Myocyte (in vitro differentiated cells): ENCODE data around the gene SPRR4. TPM values are rescaled to one million over a fixed set of nuclear protein-coding genes. Genes with fewer than 3 reads are reported as not detected.

Experiments used
- DNase-seq: peaks from one replicate; pipeline ENCODE4 v3.0.0-alpha.2; 2012; ENCODE audit warnings: low read depth
- polyA plus RNA-seq: library from polyadenylated mRNA; unstranded; fragments of >200 nt; gene quantifications from one replicate; pipeline ENCODE4 v1.2.1, GENCODE V29; 2012; ENCODE audit warnings: missing spikeins
- total RNA-seq: library from RNA; depleted of rRNA; stranded (reverse); fragments of >200 nt; gene quantifications from 2 replicates; pipeline ENCODE4 v1.2.3, GENCODE V29; 2014

The SPRR4 gene, protein sequence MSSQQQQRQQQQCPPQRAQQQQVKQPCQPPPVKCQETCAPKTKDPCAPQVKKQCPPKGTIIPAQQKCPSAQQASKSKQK
- not detected in 2 replicates for total RNA-seq
- not detected for polyA plus RNA-seq

DNA sequence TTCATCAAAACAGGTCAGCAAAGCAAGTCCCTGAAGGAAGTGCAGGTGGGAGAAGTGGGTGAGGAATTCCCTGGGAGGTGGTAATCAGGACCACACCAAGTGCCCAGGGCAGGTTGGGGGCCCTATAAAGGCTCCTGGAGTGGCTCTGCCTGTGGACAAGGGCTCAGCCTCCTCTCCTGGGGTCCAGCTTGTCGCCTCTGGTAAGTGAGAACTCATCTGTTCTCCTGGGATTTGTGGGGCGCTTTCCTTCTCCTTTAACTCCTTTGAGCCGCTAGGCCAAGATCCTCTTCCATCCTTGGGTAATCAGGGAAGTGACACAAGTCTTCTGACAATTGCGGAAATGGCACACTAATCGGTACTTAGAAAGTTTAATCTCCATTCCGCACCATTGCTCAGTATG, at the start of gene SPRR4:
Gene SPRR4, plus strand, starts transcription at position 154 of the 400 bp plus-strand sequence. CDS start 1,243 bp downstream, outside the sequence.
- no peak for DNase-seq

DNA sequence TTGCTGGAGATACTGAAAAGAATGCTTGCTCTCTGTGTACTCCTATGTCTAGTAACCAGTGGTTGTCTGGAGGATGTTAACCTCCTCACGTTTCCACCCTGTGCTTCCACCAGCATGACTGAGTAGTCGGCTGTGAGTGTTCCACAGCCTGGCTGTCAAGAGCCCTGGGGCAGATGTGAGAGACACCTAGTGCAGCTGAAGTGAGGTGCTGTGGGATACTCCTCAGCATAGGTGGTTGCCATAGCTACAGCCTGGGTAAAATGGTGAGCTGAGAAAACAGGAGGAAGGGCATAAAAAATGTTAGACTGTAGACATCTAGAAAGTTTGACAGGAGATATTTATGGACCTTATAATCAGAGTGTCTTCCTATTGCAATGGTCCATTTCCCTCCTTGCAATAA, 46.3 kb upstream of the SPRR4 start:
- DNase-seq = no peak

DNA sequence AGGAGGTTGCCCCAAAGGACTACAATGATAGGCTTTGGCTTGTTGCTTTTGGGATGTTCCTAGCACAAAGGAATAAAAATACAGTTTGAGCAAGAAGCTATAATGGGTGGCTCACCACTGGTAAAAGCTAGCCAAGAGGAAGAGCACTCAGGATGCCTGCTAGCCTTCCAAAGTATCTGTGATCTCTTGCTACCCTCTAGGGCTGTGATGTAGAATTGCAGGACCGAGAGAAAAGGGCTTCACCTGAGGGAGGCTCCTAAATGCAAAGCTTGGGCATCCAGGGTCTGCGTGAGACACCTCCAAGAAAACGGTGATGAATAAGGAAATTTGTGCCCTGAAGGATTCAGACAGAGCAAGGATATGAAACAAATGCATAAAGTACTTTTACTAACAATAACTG, 44.4 kb upstream of the SPRR4 start:
- DNase-seq = no peak

DNA sequence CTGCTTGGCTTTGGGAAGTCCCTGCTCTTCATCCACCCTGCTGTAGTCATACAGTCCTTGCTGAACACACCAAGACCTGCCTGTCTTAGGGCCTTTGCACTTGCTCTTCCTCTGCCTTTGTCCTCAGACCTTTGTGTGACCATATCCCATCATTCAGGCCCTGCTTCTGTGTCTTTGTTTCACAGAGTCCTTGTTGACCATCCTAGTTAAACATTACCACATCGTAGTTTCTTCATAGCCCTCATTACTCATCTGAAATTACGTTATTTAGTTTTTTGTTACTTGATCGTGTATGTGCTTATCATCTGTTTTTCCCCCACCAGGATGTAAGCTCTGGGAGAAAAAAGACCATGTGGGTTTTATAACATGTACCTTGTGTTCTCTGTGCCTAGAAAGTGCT, 41.8 kb upstream of the SPRR4 start:
- no peak for DNase-seq

DNA sequence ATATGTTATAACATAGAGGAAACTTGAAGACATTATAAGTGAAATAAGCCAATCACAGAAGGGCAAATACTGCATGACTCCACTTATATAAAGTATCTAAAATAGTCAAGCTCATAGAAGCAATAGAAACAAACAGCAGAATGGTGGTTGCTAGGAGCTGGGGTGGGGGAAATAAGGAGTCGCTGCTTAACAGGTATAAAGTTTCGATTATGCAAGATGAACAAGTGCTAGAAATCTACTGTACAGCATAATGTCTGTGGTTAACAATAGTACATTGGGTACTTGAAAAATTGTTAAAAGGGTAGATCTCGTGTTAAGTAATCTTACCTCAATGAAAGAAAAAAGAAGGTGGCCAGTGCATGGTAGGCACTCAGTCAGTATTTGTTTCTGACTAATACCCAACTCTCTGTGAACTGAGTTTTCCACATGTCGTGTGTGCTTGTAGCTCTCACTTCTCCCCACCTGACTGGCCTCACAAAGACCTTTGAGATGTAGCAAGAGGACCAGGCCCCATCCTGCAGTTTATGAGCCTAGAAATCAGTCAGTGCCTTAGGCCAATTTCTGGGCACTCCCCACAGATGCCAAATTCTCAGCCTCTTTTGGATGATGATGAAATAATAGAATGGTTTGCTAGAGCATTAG, 38.2 kb upstream of the SPRR4 start:
- no peak for DNase-seq

DNA sequence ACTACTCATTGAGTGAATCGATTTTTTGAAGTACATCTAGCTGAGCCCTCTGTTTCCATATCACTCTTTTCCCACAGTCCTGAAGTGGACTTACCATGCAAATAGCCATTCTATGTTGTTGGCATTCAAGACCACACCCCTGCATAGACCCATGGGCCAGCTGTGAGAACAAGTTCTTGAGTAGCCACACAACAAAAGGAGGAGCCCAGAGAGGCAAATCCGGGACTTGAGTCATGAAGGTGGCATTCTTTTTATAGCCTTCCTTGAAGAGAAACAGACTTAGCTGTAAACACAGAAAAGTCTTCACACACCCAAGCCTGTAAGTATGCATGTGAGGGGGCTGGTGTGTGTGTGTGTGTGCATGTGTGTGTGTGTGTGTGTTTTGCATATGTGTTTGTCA, 37.3 kb upstream of the SPRR4 start:
- no peak for DNase-seq

DNA sequence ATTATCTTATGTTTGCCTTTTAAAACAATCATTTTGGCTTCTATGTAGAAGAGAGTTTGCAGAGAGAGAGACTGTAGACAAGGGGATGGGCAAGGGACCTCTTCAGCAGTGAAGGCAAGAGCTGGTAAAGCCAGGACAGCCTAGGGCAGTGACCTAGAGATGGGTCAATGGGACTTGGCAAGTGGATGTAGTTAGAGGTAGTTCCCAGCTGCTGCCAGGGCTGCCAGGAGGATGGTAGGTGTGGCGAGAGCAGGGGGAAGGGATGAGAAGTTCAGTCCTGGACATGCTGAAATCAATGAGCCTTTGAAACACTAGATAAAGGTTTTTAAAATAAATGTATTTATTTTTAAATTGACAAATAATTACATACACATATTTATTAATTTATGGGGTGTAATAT, 29.8 kb upstream of the SPRR4 start:
- no peak for DNase-seq

DNA sequence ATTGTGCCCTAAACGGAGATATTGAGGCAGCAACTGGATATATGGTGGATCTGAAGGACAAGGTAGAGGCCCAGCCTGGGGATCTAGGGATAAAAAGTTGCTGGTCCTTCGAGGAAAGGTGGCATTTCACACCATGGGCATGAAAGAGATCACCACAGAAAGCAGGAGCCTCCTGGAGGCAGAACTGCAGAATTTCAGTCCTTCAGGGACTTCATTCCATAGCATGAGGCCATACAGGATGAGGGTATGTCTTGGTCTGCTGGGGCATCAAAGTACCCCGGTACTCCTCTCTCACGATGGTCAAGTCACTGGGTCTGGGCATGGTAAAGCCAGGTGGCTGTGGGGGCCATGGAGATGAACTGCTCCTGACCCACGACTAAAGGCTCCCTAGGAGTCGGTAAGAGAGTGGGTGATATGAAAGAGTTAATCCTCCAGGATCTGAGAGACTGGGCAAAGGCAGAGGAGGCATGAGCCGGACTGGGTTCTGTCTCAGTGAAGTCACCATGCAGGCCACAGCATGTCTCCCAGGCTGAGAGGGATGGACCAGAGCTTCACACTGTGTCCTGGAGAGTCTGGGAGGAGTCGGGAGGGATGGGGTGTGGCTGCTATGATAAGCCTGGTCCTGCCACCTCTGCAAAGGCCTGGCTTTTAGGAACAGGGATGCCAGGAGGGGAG, 29.3 kb upstream of the SPRR4 start:
- DNase-seq = no peak

DNA sequence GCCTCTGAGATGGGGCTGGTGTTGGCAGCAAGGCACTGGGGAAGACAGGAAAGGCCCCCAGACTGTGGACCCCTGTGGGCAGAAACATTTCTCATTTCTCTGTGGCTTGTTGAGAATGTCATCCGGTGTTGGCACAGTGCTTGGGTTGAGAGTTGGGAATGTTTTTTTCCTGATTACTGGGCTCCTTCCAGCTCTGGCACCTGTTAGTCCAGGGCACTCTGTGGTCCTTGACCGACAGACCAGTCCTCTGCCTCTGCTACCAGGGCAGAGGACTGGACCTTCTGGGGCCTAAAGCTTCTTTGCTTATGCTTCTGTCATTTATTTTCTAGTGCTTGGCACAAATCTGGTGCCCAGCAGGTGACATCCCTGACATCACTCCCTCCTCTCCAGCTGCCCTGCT, 28.3 kb upstream of the SPRR4 start:
- no peak for DNase-seq

DNA sequence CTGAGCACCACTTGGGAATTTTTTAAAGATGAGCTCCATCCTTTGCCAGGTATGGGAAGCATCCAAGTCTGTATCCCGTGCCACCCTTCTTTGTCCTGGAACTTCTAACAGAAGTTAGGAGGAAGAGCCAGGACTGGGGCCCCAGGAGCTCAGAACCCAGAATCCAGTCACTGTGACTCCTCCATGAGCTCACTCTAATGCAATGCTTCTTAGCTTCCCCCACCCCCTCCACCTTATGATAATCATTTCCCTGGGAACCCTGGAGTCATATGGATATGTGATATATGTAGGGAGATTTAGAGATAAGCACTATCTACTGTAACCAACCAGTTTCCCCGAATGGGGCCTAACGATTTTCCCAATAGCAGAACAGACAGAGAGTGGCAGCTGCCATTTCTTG, 24.2 kb upstream of the SPRR4 start:
- no peak for DNase-seq

DNA sequence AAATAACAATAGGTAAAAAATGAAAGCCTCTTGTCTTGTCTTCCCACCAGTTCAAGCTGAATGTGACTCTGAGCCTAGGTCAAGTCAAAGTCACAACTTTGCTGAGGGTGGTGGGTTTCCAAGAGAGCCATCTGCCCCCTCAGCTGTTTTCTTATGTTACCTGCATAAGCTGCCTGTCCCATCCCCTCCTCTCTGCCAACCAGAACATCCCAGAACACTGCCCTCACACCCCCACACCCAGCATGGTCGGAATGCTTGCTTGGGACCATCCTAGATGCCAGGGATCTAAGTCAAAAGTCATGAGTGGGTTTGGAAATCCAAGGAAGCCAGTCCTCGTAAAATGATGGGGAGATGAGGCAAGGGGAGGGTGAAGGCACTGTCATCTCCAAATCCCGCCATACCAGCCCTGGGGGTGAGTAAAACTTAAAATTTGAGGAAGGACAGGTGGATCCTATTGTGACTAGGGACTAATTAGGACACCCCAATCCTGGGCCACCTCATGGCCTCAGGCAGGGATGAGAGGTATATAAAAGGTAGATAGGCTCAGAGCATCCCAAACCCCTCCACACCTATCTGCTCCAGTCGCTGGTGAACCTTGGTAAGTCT, 23.7 kb upstream of the SPRR4 start, which contains the start of gene SPRR5:
Gene SPRR5, plus strand, starts transcription at position 556 of the 606 bp plus-strand sequence. CDS start 1,349 bp downstream, outside the sequence.
- DNase-seq = no peak

DNA sequence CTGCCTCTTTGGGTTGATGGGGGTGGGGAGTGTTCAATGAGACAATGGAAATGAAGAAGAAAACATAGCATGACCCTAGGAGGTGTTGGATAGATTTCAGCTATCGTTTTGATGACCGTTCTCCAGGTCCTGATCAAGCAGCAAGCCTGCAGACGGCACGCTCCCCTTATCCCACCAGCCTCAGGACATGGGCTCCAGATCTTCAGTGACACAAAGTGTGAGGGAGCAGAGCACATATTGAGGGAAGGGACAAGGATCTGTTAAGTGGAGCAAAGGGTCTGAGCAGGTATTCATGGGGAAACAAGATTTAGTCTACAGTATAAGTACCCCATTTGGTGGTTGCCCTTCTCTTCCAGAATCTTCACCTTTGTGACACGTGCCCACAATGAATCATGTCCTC, 18.7 kb upstream of the SPRR4 start:
- no peak for DNase-seq

DNA sequence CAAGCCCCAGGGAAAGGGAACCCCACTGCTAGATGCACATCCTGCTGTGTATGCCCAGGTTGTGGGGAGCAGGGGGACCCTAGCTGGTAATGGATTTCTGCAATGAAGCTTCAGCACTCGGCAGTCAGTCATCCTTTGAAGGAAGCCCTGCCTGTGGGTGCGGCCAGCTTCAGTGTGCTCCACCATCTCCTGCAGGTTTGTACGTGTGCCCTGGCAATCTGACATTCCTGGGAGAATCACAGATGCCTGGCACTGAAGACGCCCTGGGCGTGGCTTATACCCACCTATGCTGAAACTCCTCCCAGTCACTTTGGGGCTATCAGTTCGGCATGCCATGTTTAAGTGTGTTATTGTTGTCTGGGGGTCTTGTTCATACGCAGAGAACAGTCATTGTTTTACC, 16.7 kb upstream of the SPRR4 start:
- no peak for DNase-seq

DNA sequence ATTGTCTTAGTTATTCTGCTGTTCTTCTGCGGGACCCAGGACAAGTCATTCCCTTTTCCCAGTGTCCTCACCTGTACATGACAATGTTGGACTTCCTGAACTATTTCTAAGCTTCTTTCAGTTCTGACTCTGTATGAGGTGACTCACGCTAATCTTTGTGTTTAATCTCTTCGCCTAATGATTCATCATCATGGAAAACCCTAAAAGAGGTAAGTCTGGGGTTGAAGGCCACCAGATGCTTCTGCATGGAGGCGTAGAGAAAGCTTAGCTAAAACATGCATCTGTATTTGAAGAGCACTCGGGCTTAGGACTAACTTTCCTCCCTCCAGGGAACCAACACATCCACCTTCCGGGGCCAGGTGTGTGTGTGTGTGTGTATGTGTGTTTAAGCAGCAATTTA, 16.0 kb upstream of the SPRR4 start:
- DNase-seq = no peak

DNA sequence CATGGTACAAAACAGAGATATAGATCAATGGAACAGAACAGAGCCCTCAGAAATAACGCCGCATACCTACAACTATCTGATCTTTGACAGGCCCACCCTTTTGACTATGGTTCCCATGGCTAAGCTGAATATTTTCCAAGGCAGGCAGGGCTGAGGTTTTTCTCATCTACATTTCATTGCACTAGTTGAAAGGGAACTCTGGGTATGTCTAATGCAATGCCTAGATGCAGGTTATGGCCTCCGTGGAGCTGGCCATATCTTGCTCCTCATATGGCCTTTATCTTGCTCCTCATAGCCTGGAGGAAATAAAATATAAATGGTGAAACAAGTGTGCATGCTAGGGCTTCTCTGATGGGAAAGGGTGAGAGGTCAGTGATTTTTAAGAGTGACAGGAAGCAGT, 12.9 kb upstream of the SPRR4 start:
- no peak for DNase-seq

DNA sequence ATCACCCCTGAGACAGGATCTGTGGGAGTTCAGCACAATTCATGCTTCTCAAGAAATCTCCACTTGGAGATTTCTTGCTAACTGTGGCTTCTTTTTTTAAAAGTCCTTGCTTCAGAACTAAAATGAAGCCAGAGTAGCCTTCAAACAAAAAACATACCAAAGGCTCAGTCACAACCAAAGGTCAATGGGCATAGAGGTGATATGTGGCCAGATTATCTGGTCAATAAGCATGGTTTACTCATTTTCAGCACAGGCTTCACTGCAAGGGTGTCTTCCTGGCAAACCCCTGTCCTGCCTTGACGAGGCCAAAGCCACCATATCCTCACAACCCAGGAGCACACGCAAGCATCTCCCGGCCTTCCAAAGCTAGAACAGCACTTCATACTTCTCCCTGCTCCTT, 11.2 kb upstream of the SPRR4 start:
- no peak for DNase-seq

DNA sequence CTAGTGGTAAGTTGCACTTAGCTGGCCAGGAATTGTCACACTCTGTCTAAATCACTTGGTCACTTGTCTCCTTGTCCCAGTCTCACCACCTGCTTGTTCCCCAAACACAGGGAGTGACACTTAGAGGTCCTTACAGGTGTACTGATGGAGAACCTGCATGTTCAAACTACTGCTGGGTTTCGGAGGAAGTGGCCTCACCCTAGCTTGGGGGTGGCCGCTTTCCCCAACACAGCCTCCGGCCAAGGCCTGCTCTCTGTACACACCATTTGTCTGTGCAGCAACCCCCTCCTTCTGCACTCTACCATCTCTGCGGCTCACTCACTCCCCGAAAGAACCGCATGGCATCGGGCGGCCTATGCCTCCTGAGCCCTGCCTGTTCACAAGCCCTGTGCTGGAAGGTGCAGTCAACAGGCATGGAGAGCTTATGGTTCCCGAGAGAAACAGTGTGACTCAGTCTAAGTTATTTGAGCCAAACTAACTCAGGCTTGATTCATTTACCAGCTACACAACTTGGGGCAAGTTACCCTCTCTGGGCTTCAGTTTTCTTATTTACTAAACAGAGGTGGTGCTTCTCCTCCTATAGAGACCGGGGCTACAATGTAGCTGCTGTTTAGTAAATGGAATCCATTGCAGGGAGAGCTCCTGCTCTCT, 10.5 kb upstream of the SPRR4 start:
- DNase-seq = no peak

DNA sequence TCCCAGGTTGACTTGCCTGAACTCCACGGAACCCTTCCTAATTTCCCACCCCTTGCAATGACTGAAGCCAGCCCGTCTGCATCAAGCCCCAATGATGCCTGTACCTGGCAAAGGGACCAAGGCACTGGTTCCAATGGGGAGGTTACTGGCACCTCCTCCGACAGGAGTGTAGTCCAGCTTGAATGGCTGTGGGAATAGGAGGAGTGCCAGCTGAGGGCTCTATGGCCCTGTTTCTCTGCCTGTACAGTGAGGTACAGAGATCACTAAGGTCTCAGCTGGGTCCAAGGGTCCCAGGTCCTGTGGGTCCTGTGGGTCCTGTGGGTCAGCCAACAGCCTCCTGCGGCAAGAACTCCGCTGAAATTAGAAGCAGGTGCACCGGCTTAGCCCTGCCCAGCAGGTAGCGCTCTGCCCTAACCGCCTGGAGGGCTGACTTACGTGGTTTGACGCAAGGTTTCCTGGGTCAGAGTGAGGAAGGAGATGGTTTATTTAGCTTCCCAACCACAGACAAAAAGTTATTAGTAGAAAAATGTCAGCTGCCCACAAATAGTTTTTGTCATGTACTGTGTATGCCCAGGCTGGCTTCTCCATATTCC, 9.9 kb upstream of the SPRR4 start:
- no peak for DNase-seq

DNA sequence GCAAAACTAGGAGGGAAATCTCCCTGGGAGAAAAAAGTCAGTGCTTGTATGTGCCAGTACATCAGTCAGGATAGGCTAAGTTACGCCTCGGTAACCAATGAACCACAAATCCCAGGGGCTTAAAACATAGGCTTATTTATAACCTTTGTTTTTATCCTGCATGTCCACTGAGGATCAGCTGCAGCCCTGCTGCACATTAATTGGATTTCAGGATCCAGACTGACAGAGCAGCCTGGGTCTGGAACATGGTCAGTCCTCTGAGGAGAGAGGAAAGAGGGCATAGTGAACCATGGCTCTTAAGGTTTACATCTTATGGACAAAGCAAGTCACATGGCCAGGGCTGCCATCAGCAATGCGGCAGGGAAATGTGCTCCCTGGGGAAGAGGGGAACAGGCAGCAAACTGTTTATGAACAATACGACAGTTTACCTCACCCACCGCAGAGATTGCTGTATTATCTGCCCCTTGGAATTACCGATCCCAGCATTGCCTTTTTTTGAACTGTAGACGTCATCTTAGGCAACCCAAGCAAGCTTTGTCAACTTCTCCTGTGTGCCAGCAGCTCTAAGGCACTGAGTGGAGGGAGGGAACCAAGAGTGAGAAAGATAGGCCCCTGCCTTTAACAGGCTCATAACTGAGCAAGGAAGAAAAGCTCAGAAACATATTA, 9.1 kb upstream of the SPRR4 start:
- no peak for DNase-seq

DNA sequence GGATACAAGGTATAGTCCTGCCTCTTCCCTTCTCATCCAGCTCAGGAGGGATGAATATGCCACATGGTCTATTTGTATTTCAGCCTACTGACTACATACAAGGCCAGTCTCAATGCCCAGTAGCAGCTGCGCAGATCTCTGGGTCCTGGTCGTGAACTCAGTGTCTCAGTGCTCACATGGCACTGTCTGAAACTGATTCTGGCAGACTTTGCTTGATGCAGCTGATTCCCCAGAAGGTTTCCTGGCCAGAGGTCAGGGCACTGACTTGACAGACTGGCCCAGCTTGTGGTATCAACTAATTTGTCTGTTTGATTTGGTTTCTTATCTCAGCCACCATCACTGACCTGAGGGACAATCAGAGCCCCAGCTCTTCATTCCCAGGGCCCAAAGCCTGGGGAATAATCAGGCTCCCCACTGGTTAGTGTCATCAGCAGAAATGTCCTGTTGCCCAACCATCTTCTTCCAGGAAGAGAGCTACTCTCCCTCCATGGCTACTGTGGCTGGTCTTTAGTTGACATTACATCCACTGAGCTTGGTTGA, 7.5 kb upstream of the SPRR4 start:
- DNase-seq = no peak

DNA sequence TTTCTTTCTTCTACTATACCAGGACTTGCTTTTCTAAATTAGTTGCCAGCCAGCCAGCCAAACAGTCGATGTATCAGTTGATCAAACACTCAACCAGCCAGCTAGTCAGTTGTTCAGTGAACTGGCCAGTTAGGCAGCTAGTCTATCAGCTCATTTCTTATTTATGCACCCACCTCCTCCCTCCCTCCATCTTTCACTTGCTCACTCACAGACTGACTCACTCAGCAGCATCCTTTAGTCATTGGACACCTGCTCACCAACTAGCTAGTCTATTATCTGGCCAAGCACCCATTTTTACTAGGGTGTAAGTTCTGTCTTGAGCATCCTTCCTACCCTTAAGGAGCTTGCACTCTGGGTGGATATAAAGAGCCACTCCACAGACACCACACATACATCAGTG, 5.9 kb upstream of the SPRR4 start:
- DNase-seq = no peak
